CD4-positive, alpha-beta T cell treated with Interleukin-1 beta for 1 hour (primary cell): ENCODE data around the gene USP17L21.
"Not testable (repeated sequence)": the region's sequence is repeated elsewhere in the genome, so short reads cannot be mapped to it uniquely, and the experiment has no call there.

ENCODE experiments used
- DNase-seq, 2 donors: peaks; one replicate each; pipeline ENCODE4 v3.0.0-alpha.2; 2020 to 2022

USP17L21 gene, protein sequence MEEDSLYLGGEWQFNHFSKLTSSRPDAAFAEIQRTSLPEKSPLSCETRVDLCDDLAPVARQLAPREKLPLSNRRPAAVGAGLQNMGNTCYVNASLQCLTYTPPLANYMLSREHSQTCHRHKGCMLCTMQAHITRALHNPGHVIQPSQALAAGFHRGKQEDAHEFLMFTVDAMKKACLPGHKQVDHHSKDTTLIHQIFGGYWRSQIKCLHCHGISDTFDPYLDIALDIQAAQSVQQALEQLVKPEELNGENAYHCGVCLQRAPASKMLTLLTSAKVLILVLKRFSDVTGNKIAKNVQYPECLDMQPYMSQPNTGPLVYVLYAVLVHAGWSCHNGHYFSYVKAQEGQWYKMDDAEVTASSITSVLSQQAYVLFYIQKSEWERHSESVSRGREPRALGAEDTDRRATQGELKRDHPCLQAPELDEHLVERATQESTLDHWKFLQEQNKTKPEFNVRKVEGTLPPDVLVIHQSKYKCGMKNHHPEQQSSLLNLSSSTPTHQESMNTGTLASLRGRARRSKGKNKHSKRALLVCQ

DNA sequence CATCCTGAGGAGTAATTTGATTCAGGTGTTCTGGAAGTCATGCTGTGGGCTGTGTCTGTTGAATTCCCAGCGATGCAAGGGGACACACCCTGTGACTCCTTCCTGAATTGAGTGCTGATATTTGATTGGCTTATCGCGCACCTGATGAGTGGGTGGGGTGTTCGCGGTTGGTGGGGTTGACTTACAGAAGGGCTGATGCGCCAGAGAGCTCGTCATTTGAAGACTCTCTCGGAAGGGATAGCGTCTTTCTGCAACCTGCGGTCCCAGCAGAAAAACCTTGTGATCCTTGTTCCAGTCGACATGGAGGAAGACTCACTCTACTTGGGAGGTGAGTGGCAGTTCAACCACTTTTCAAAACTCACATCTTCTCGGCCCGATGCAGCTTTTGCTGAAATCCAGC is at the start of gene USP17L21:
TSS of gene USP17L21 (plus strand) at position 301 of the 400 bp plus-strand sequence. CDS start at position 301, 0 bp downstream.
- not testable (repeated sequence) for DNase-seq

DNA sequence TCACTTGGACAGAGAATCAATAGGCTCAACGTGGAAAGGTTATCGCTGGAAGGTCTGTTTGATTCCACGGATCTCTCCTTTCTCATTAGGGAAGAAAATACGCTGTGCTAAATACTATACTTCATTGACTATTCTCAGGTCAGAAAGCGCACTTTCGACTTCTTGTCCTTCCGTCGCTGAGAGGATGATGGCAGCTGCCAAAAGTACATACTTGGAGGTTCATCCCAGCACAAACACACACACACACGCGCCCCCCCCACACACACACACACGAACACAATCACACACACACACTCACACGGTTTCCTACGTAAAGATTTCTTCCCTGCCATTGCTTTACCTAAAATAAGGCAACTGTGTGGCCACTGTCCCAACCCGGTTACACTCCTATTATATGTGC is 48.0 kb upstream of the USP17L21 start:
- not testable (repeated sequence) for DNase-seq

DNA sequence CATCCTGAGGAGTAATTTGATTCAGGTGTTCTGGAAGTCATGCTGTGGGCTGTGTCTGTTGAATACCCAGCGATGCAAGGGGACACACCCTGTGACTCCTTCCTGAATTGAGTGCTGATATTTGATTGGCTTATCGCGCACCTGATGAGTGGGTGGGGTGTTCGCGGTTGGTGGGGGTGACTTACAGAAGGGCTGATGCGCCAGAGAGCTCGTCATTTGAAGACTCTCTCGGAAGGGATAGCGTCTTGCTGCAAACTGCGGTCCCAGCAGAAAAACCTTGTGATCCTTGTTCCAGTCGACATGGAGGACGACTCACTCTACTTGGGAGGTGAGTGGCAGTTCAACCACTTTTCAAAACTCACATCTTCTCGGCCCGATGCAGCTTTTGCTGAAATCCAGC is 47.6 kb upstream of the USP17L21 start, which contains the start of gene USP17L11:
TSS of gene USP17L11 (plus strand) at position 301 of the 400 bp plus-strand sequence. CDS start at position 301, 0 bp downstream.
- DNase-seq = not testable (repeated sequence)

DNA sequence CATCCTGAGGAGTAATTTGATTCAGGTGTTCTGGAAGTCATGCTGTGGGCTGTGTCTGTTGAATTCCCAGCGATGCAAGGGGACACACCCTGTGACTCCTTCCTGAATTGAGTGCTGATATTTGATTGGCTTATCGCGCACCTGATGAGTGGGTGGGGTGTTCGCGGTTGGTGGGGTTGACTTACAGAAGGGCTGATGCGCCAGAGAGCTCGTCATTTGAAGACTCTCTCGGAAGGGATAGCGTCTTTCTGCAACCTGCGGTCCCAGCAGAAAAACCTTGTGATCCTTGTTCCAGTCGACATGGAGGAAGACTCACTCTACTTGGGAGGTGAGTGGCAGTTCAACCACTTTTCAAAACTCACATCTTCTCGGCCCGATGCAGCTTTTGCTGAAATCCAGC is 42.8 kb upstream of the USP17L21 start, which contains the start of gene USP17L12:
TSS of gene USP17L12 (plus strand) at position 301 of the 400 bp plus-strand sequence. CDS start at position 301, 0 bp downstream.
- DNase-seq = not testable (repeated sequence)

DNA sequence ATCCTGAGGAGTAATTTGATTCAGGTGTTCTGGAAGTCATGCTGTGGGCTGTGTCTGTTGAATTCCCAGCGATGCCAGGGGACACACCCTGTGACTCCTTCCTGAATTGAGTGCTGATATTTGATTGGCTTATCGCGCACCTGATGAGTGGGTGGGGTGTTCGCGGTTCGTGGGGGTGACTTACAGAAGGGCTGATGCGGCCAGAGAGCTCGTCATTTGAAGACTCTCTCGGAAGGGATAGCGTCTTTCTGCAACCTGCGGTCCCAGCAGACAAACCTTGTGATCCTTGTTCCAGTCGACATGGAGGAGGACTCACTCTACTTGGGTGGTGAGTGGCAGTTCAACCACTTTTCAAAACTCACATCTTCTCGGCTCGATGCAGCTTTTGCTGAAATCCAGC is 38.1 kb upstream of the USP17L21 start, which contains the start of gene USP17L13:
TSS of gene USP17L13 (plus strand) at position 301 of the 400 bp plus-strand sequence. CDS start at position 301, 0 bp downstream.
- not testable (repeated sequence) for DNase-seq

DNA sequence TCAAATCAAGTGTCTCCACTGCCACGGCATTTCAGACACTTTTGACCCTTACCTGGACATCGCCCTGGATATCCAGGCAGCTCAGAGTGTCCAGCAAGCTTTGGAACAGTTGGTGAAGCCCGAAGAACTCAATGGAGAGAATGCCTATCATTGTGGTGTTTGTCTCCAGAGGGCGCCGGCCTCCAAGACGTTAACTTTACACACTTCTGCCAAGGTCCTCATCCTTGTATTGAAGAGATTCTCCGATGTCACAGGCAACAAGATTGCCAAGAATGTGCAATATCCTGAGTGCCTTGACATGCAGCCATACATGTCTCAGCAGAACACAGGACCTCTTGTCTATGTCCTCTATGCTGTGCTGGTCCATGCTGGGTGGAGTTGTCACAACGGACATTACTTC is 32.4 kb upstream of the USP17L21 start:
- not testable (repeated sequence) for DNase-seq

DNA sequence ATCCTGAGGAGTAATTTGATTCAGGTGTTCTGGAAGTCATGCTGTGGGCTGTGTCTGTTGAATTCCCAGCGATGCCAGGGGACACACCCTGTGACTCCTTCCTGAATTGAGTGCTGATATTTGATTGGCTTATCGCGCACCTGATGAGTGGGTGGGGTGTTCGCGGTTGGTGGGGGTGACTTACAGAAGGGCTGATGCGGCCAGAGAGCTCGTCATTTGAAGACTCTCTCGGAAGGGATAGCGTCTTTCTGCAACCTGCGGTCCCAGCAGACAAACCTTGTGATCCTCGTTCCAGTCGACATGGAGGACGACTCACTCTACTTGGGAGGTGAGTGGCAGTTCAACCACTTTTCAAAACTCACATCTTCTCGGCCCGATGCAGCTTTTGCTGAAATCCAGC is 28.6 kb upstream of the USP17L21 start, which contains the start of gene USP17L15:
TSS of gene USP17L15 (plus strand) at position 301 of the 400 bp plus-strand sequence. CDS start at position 301, 0 bp downstream.
- not testable (repeated sequence) for DNase-seq

DNA sequence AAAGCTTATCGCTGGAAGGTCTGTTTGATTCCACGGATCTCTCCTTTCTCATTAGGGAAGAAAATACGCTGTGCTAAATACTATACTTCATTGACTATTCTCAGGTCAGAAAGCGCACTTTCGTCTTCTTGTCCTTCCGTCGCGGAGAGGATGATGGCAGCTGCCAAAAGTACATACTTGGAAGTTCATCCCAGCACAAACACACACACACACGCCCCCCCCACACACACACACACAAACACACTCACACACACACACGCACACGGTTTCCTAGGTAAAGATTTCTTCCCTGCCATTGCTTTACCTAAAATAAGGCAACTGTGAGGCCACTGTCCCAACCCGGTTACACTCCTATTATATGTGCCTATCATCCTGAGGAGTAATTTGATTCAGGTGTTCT is 24.2 kb upstream of the USP17L21 start:
- DNase-seq = not testable (repeated sequence)

DNA sequence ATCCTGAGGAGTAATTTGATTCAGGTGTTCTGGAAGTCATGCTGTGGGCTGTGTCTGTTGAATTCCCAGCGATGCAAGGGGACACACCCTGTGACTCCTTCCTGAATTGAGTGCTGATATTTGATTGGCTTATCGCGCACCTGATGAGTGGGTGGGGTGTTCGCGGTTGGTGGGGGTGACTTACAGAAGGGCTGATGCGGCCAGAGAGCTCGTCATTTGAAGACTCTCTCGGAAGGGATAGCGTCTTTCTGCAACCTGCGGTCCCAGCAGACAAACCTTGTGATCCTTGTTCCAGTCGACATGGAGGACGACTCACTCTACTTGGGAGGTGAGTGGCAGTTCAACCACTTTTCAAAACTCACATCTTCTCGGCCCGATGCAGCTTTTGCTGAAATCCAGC is 19.1 kb upstream of the USP17L21 start, which contains the start of gene USP17L17:
TSS of gene USP17L17 (plus strand) at position 301 of the 400 bp plus-strand sequence. CDS start at position 301, 0 bp downstream.
- not testable (repeated sequence) for DNase-seq

DNA sequence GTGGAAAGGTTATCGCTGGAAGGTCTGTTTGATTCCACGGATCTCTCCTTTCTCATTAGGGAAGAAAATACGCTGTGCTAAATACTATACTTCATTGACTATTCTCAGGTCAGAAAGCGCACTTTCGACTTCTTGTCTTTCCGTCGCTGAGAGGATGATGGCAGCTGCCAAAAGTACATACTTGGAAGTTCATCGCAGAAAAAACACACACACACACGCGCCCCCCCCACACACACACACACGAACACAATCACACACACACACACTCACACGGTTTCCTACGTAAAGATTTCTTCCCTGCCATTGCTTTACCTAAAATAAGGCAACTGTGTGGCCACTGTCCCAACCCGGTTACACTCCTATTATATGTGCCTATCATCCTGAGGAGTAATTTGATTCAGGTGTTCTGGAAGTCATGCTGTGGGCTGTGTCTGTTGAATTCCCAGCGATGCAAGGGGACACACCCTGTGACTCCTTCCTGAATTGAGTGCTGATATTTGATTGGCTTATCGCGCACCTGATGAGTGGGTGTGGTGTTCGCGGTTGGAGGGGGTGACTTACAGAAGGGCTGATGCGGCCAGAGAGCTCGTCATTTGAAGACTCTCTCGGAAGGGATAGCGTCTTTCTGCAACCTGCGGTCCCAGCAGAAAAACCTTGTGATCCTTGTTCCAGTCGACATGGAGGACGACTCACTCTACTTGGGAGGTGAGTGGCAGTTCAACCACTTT is 14.6 kb upstream of the USP17L21 start, which contains the start of gene USP17L18:
TSS of gene USP17L18 (plus strand) at position 678 of the 728 bp plus-strand sequence. CDS start at position 678, 0 bp downstream.
- not testable (repeated sequence) for DNase-seq

DNA sequence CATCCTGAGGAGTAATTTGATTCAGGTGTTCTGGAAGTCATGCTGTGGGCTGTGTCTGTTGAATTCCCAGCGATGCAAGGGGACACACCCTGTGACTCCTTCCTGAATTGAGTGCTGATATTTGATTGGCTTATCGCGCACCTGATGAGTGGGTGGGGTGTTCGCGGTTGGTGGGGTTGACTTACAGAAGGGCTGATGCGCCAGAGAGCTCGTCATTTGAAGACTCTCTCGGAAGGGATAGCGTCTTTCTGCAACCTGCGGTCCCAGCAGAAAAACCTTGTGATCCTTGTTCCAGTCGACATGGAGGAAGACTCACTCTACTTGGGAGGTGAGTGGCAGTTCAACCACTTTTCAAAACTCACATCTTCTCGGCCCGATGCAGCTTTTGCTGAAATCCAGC is 9.6 kb upstream of the USP17L21 start, which contains the start of gene USP17L19:
TSS of gene USP17L19 (plus strand) at position 301 of the 400 bp plus-strand sequence. CDS start at position 301, 0 bp downstream.
- not testable (repeated sequence) for DNase-seq

DNA sequence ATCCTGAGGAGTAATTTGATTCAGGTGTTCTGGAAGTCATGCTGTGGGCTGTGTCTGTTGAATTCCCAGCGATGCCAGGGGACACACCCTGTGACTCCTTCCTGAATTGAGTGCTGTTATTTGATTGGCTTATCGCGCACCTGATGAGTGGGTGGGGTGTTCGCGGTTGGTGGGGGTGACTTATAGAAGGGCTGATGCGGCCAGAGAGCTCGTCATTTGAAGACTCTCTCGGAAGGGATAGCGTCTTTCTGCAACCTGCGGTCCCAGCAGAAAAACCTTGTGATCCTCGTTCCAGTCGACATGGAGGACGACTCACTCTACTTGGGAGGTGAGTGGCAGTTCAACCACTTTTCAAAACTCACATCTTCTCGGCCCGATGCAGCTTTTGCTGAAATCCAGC is 4.8 kb upstream of the USP17L21 start, which contains the start of gene USP17L20:
TSS of gene USP17L20 (plus strand) at position 301 of the 400 bp plus-strand sequence. CDS start at position 301, 0 bp downstream.
- not testable (repeated sequence) for DNase-seq

DNA sequence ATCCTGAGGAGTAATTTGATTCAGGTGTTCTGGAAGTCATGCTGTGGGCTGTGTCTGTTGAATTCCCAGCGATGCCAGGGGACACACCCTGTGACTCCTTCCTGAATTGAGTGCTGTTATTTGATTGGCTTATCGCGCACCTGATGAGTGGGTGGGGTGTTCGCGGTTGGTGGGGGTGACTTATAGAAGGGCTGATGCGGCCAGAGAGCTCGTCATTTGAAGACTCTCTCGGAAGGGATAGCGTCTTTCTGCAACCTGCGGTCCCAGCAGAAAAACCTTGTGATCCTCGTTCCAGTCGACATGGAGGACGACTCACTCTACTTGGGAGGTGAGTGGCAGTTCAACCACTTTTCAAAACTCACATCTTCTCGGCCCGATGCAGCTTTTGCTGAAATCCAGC is 4.6 kb downstream of the USP17L21 start, which contains the start of gene USP17L22:
TSS of gene USP17L22 (plus strand) at position 301 of the 400 bp plus-strand sequence. CDS start at position 301, 0 bp downstream.
- not testable (repeated sequence) for DNase-seq

DNA sequence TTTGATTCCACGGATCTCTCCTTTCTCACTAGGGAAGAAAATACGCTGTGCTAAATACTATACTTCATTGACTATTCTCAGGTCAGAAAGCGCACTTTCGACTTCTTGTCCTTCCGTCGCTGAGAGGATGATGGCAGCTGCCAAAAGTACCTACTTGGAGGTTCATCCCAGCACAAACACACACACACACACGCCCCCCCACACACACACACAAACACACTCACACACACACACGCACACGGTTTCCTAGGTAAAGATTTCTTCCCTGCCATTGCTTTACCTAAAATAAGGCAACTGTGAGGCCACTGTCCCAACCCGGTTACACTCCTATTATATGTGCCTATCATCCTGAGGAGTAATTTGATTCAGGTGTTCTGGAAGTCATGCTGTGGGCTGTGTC is 9.0 kb downstream of the USP17L21 start:
- DNase-seq = not testable (repeated sequence)
